ENCODE data around the gene FOXP4. TPM values are rescaled to one million over a fixed set of nuclear protein-coding genes. Genes with fewer than 3 reads are reported as not detected.

FOXP4 gene
- total RNA-seq, 1 experiment from 2014 or later = 32.3 TPM

- TF ChIP-seq MAX (IDR thresholded peaks at IDR 0.05) (no peak), EZH2 (IDR thresholded peaks at IDR 0.05) (no peak), YY1 (IDR thresholded peaks at IDR 0.05; ENCODE audit: extremely low read depth, insufficient replicate concordance, low read depth, low read length) (no peak), ZBTB33 (IDR thresholded peaks at IDR 0.05; ENCODE audit: extremely low read depth, insufficient replicate concordance, low read length) (no peak), POLR2AphosphoS5 (IDR thresholded peaks at IDR 0.05; ENCODE audit: low read depth, low read length) (peak; percentile 41; the same call in 1 of the 2 replicates), JUND (IDR thresholded peaks at IDR 0.05) (0 out of 2 replicates have a peak, but pooled peaks have one; percentile 29), SP1 (IDR thresholded peaks at IDR 0.05; ENCODE audit: low read depth) (peak; percentile 61), CBX3 (IDR thresholded peaks at IDR 0.05; ENCODE audit: low read depth) (0 out of 2 replicates have a peak, but pooled peaks have one; percentile 56), ATF3 (IDR thresholded peaks at IDR 0.05) (no peak), ZNF274 (IDR thresholded peaks at IDR 0.05; ENCODE audit: low read depth, low read length) (no peak), CEBPB (IDR thresholded peaks at IDR 0.05; ENCODE audit: low read depth) (no peak), TCF7L2 (IDR thresholded peaks at IDR 0.05; ENCODE audit: borderline replicate concordance, extremely low read depth, insufficient read depth, insufficient read length) (peak; percentile 20), SIN3A (IDR thresholded peaks at IDR 0.05; ENCODE audit: low read depth) (no peak), EGR1 (IDR thresholded peaks at IDR 0.05; ENCODE audit: low read depth) (no peak), ELF1 (IDR thresholded peaks at IDR 0.05; ENCODE audit: borderline replicate concordance, low read depth) (no peak; the same call in 1 of the 2 replicates), REST (IDR thresholded peaks at IDR 0.05; ENCODE audit: low read depth) (no peak), EZH2phosphoT487 (IDR thresholded peaks at IDR 0.05; ENCODE audit: borderline replicate concordance) (no peak), POLR2A (IDR thresholded peaks at IDR 0.05; ENCODE audit: borderline replicate concordance, extremely low read depth, insufficient read depth, insufficient read length) (no peak)
- no peak overlapping the region for H3K4me3 ChIP-seq (replicated peaks in 1 of 2; ENCODE audit: low read depth in 1 of 2, low read length in 2 of 2)
- ATAC-seq (peak; percentile 68), DNase-seq (ENCODE audit: low read depth, low spot score) (peak; percentile 18)
- H4K20me1 ChIP-seq (ENCODE audit: insufficient read depth) = no peaks in the 10 kb centered on the region
- H3K4me2 ChIP-seq (ENCODE audit: low read length) = peak overlapping the region; percentile 55
- H3K9ac ChIP-seq (ENCODE audit: low read length) = 0 out of 2 replicates have a peak overlapping the region, but pooled peaks have one; percentile 1
- H3K79me2 ChIP-seq (ENCODE audit: insufficient read depth, low read length) = no peaks in the 10 kb centered on the region; the same call in 1 of the 2 replicates
- no peaks in the 10 kb centered on the region for H3K9me3 ChIP-seq (ENCODE audit: control insufficient read depth in 1 of 2, insufficient read depth in 1 of 2, low read depth in 1 of 2, low read length in 2 of 2)
- H3K9me2 ChIP-seq (ENCODE audit: insufficient read depth) = no peaks in the 10 kb centered on the region
- RAD21 ChIA-PET (ENCODE audit: low non-redundant PET in 1 of 2, low total read pairs in 2 of 2, uncharacterized antibody in 2 of 2, unreplicated experiment in 2 of 2) = no interaction called here
- intact Hi-C loops (cut with micrococcal nuclease) = no loop called here
- H3K36me3 ChIP-seq (ENCODE audit: control insufficient read depth in 1 of 2, insufficient read depth in 2 of 2, low read length in 2 of 2) = no peaks in the 10 kb centered on the region
- no TSS peak for BruUV-seq (replicated peaks)
- peaks cover 25 to 38% of the 10 kb centered on the region in 2 experiments for H3K4me1 ChIP-seq (ENCODE audit: control insufficient read depth in 1 of 2, insufficient read depth in 2 of 2, low read length in 2 of 2)
- CTCF ChIA-PET = no interaction called here
- POLR2A ChIA-PET = no interaction called here
- H2AFZ ChIP-seq (ENCODE audit: low read depth, low read length, poor library complexity, severe bottlenecking) = no peak overlapping the region
- H3K27ac ChIP-seq (ENCODE audit: low read depth, low read length) = peak overlapping the region; percentile 28
- H3K27me3 ChIP-seq (ENCODE audit: insufficient read depth, low read length) = no peaks in the 10 kb centered on the region
Measured at GRCh38 chr6:41536795-41537758, 9.1 kb upstream of the FOXP4 start.

Measured in HCT116 (cell line).